GM18870 (cell line): ENCODE measurements around the gene ITGAL.
"Not testable (repeated sequence)": the region's sequence is repeated elsewhere in the genome, so short reads cannot be mapped to it uniquely, and the experiment has no call there.

ENCODE experiments used
- ATAC-seq: cut with Tn5 transposase; IDR thresholded peaks from one replicate; pipeline ENCODE4 v1.9.1; 2021; ENCODE audit warnings: moderate library complexity; ENCODE audit not compliant: unreplicated experiment

Gene ITGAL

DNA sequence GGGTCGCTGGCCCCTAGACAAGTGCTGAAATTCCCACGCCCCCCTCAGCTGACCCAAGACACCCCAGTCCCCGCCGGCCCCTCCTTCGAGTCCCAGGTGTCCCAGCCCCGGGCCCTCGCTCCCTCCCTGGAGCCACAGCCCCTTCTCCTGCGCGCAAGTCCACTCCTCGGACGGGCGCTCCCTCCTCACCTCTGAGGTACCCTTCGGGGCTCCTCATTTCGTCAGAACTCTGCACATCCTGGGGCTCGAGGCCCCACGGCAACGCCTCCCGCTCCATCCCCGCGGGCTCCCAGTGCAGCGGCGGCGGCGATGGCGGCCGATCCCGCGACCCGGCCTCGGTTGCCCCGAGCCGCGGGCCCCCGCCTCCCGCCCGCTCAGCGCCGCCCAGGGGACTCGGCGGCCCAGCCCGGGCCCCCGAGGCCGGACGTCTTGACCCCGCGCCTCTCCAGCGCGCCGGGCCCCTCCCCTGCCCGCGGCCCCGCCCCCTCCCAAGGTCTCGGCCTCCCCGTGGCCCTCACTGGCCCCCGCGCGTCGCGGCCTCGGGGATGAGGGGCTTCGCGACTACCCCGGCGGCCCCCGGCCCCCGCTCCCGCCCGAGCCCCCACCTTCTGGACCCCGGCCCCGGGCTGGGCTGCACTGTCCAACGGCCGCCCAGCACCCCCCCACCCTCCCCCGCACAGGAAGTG lies 53.7 kb downstream of the ITGAL start, which contains the start of gene ZNF768:
ZNF768 (minus strand) TSS at position 430 of the 686 bp plus-strand sequence; CDS start at position 277, 153 bp downstream.
- ATAC-seq: no peak

DNA sequence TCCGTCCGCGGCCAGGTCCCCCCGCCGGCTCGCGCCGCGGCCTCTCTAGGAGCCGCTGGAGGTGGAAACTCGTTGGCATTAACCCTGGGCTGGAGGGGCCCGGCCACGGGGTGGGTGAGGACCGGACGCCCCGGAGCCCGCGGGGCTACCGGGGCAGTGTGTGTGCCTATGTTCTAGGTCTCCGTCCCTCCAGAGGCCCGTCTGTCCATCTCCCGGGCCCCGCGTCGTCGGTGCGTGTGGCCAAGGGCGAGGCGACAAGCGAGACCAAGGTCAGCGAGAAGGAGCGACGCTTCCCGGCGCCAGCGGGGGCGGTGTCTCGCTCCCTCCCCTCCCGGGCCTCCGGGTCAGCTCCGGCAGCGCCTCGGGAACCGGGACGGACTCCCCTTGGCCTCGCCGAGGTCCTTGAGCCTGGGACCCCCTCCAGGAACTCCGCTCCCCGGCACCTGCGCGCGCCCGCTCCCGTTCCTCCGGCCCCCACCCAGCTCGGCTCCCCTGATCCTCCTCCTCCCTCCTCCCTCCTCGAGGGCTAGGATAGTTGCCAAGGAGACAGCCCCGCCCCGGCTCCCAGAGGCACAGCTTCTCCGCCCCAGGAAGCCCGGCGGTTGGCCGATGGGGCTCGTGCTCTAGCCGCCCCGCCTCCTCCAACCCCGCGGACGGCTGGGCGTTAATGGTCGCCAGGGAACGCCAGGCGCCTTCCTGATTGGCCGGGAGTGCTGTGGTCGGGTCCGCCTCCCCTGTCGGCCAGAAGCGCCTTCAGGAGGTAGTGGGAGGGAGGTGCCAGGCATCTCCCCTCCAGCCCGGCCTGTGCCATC lies 54.5 kb downstream of the ITGAL start:
- ATAC-seq: peak; percentile 69

DNA sequence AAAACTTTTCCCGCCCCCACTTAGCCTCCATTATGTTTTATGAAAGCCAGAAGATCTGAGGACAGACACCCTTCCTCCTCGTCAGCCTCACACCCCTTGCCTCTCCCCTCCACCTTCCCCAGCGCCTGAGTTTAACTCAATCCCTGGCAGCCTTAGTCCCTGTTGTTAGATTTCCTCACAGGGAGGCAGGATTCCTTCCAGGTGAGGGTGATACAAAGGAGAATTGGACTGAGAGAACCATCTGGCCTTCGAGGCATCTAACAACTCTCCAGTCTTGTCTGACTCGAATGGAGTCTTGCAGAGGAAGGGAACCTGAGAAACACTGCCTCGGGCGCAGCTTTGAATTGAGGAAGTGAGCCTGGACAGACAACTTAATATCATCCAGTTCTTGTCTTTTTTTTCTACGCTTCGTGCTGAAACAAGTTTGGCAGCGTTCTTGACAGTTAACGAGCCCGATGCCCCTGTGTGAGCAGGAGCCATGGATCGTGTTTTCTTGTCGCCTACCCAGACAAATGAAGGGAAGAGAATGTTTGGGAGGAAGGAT lies 55.2 kb downstream of the ITGAL start:
- ATAC-seq: no peak

DNA sequence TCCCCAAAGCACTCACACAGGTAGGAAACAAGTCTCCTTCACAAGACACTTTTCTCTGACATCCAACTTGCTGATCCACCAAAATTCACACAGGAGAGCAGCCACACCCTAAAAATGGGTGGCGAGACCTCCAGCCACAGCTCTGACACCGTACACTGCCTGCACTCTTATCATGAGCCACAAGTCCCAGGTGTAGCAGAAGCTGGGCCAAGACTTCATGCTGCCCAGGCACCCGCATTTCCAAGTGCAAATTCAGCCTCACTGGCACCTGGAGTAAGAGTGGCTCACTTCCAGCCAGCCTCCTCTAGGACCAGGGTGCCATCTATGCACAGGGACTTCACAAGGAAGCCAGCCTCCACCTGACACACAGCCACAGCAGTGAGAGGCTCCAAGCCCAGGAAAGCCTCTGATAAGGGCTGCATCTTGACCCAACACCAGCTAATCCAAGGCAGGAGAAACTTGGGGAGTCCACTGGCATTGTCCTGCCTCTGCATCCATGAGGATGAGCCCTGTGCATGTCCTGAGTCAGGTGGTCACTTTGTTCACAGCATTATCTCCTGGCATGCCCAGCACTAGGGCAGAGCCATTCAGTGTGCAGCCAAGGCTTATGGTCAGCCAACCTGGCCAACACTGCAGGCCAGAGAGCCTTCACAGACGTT lies 56.4 kb downstream of the ITGAL start:
- no peak for ATAC-seq

DNA sequence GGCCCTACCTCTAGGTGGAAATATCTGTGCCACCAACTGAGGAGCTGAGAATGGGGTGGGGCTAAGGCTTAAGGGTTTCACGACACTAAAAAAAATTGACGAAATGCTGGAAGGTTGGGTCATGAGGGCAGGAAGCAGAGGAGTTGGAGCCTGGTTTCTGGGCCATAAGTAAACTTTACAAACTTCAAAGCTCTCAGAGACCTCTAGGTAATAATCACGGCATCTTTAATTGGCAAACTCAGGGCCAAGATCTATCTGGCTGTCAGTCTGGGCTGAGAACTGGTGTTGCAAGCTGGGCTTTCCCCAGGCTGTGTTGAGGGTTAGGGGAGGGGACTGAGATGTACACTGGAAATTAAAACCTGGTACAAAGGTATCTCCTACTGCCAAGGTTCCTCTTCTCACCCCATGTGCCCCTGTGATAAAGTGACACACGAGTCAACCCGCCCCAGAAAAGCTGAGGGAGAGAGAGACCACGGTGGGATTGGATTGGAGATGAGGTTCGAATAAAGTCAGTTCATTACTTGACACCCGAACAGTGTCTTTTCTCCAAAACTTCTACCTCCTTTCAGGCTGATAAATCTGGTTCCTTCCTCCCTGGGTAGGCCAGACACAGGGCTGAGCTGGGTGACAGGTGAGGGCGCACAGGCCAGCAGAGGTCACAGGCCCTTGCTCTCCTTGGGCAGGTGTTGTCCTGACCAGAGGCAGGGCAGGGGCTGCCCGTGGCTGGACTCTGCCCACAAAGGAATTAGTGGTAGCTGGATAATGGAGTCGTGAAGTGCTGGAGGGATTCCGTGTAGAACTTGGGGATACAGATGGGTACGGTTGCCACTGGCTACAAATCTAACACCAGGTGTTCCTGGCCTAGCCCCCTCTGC lies 57.9 kb downstream of the ITGAL start:
- no peak for ATAC-seq

DNA sequence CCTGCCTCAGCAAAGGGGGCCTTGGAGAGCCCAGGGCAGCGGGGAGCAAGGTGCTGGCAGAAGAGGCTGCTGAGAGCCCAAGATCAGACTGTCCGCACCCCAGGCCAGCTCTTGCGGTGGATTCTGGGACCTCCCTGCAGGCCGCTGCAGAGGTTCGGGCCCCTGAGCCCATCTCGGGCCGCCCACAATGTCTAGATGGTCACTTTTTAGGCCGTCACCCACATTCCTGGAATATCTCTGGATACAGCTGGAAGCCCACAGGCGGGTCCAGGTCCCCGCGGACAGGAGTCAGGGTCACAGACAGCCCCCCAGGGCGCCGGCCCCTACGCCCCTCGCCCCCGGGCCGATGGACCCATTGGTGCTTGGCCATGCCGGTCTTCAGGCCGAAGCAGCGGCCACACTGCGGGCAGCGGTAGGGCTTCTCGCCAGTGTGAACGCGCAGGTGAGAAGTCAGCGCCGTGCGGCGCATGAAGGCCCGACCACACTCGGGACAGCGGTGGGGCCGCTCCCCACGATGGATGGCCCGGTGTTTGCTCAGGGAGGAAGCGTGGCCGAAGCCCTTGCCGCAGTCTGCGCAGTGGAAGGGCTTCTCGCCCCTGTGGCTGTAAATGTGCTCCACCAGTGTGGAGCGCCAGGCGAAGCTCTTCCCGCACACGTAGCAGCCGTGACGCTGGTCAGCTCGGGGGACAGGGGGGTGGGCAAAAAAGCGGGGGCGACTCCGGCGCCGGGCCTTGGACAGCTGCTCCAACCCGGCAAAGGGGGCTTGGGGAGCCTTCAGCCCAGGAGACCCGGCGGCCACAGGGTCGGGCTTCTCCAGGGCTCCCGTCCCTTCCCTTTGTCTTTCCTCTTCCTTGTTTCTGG lies 60.0 kb downstream of the ITGAL start:
- no peak for ATAC-seq

DNA sequence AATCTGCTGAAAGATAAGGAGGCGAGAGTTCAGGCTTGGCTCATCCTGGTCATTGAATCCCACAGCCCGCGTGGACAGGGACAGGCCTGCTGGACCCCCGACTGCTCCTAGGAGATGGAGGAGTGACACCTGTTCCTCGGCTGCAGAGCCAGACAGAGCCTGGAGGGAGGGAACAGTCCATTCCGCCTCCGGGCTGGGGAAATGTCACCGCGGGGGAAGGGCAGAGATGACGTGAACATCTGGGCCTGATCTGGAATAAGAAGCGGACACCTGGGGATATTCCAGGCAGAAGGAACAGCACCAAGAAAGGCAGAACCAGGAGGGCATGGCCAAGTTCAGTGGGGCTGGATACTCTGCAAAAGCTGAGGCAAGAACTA lies 60.6 kb downstream of the ITGAL start:
- no peak for ATAC-seq

DNA sequence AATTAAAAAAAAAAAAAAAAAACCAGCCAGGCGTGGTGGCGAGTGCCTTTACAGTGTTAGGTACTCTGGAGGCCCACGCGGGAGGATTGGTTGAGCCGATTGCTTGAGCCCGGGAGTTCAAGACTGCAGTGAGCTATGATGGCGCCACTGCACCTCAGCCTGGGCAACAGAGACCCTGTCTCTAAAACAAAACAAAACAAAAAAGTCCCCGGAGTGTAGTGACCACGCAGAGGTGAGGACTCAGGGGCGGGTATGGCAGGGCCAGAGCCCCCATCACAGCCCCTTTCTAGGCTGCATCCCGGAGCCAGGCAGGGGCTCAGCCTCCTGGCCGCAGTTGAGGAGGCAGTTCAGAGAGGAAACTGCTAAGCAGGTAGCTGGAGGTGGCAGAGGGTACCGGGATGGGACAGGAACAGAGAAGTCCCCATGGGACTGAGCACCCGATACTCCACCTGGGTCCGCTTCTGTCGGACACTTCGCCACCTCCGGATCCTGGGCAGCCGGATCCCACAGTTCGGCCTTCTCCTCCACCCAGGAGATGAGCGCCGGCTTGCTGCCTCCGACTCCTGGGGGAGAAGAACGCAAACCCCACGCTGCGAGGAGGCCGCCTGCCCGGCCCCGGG lies 61.3 kb downstream of the ITGAL start:
- ATAC-seq: peak; percentile 19

DNA sequence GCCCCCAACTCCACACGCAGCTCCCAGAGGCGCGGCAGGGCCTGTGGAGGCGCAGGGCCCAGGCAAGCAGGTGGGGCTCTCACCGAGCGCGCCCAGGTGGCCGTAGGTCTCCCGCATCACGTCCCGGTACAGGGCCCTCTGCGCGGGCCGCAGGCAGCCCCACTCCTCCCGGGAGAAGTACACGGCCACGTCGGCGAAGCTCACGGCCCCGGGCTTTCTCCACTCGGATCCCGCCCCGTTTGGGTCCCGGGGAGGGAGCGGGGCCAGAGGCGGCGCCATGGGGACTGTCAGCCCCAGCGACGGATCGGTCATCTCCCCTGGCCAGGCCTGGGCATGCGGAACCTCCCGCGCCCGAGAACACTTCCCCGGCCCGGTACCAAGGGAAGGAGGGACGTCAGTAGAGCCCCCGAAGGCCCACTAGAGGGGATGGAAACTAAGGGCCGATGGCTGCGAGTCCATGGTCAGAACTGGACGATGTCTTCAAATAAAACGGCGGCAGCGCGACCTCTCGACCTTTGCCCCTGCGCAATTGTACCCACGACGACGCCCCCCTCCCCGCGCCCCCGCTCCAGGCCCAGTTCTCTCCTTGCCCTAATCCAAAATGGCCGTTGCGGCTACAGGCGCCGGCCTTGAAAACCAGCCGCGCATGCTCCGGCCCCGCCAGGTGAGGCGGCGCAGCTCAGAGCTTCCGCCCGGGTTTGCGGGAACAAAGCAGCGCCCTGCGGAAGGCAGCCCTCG lies 62.0 kb downstream of the ITGAL start, which contains the start of gene ZNF747:
ZNF747 (minus strand) TSS at position 491 of the 738 bp plus-strand sequence; CDS start at position 312, 179 bp downstream.
- ATAC-seq: peak; percentile 44

DNA sequence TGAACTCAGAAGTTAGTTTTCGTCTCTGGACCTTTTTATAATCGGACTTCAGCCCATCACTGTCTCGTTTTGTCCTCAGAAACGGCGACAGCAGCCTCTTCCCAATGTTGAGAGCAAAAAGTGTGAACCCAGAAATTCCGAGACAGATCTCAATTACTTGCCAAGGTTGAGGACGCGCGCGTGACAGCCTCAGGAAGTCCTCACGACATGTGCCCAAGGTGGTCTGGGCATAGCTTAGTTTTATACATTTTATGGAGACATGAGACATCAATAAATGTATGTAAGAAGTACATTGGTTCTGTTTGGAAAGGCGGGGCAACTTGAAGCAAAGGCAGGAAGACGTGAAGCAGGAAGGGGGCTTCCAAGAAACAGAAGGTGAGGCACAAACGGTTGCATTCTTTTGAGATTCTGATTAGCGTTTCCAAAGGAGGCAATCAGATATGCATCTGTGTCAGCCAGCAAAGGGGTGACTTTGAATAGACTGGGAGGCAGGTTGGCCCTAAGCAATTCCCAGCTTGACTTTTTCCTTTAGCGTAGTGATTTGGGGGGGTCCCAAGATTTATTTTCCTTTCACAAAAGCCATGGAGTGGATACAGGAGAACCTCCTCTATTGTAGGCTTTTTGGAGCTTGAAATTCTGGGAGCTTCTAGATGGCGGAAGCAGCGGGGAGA lies 62.7 kb downstream of the ITGAL start:
- no peak for ATAC-seq

DNA sequence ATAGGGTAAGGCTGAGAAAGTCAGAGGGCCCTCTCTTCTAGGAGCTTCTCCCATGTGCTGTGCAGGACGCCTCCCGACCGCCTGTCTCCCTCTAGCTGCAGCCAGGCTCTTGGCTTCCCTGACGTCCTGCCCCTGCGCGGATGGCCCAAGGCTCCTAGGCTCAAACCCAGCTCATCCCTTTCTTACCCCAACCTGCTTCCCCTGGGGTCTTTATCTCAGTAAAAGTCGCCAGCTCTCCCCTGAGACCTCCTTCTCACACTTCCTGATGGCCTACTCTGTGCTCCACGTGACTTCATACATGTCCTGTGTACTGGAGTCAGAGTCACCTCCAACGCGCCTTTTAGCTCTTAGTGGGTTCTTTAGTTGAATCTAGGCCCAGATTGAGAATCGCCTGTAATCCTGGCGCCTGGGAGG lies 63.2 kb downstream of the ITGAL start:
- no peak for ATAC-seq

DNA sequence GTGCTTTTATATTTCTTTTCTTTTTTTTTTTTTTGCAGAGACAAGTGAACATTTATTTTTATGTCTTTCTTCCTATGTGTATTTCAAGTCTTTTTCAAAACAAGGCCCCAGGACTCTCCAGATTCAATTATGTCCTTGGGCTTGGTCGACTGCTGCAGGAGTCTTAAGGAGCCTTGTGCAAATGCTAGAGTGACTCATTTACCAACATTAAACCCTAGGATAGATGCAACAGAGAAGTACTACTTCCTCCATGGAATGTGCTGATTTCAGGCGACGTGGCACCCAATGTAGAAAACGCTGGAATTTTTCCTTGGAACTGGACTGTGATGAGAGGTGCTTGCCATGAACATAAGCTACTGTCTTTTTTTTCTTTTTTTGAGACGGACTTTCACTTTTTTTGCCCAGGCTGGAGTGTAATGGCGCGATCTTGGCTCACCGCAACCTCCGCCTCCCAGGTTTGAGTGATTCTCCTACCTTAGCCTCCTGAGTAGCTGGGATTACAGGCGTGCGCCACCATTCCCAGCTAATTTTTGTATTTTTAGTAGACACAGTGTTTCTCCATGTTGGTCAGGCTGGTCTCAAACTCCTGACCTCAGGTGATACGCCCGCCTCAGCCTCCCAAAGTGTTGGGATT lies 64.0 kb downstream of the ITGAL start:
- ATAC-seq: not testable (repeated sequence)

DNA sequence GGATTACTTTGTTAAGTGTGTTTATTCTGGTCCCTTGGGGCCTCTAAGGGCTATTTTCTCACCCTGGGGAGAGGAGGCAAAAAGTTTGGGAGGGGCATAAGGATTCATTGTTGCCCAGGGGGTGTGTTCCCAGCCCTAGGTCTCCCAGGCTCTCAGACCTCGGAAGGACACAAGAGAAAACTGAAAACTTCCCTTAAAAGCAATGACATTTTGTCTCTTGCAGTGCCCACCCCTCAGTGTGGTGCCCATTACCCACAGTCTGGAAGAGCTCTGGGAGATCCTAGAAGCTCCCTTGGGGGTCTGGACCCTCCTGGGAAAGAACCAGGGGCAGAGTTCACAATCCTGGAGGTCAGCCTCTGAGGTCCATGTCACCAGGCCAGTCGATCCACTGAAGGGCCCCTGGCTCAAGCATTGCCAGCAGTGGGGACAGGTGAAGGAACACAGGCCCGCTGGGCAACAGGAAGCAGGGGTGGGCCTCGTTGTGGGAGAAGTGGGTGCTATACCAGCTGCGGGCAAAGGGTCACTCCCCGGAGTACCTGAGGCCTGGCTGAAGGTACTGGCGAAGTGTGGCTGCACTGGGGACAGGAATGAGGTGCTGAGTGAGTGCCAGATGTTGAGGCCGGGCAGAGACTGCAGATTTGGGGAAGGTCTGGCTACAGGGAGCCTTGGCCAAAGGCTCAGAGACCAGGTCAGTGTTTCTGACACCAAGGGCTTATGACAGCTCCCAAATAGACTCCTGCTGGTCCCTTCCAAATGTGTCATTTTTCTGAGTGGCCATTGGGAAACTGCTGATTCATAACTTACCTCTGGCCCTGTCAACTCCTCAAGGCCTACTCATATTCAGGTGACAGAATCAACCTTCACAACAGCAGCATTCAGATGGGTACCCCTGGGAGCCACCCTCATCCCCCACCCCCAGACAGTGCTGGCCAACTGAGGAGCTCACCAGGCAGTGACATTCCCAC lies 66.7 kb downstream of the ITGAL start:
- ATAC-seq: no peak

DNA sequence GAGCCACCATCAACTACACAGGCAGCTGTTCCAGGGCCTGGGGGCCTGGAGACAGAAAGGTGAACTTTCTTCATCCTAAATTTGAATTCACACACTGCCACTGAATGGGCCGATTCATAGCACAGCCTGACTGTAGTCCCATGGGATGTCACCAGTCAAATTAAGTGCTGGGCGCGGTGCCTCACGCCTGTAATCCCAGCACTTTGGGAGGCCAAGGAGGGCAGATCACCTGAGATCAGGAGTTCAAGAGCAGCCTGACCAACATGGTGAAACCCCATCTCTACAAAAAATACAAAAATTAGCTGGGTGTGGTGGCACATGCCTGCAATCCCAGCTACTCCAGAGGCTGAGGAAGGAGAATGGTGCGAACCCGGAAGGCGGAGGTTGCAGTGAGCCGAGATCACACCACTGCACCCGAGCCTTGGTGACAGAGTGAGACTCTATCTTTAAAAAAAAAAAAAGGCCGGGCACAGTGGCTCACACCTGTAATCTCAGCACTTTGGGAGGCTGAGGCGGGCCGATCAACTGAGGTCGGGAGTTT lies 67.5 kb downstream of the ITGAL start:
- not testable (repeated sequence) for ATAC-seq

DNA sequence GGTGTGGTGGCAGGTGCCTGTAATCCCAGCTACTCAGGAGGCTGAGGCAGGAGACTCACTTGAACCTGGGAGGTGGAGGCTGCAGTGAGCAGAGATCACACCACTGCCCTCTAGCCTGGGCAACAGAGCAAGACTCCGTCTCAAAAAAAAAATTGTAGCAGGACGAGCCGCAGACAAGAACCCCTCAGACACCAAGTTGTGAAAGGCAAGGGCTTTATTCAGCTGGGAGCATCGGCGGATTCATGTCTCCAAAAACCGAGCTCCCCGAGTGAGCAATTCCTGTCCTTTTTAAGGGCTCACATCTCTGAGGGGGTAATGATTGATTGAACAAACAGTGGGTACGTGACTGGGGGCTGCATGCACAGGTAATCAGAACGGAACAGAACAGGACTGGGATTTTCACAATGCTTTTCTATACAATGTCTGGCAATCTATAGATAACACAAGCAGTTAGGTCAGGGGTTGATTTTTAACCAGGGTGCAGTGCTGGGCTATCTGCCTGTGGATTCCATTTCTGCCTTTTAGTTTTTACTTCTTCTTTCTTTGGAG lies 68.4 kb downstream of the ITGAL start:
- ATAC-seq: not testable (repeated sequence)
